Mononuclear cell (primary cell): Measurements from ENCODE around the gene STMN3. TPM values are rescaled to one million over a fixed set of nuclear protein-coding genes. Genes with fewer than 3 reads are reported as not detected.

Experiments
- H3K27me3 ChIP-seq: 2 replicates; pipeline ENCODE4 v1.6.0; 2011; ENCODE audit warnings: low read length, control low read depth; ENCODE audit not compliant: insufficient read depth
- H3K4me1 ChIP-seq: 2 replicates; pipeline ENCODE4 v1.5.1; 2011; ENCODE audit warnings: mild to moderate bottlenecking, low read length, control low read depth; ENCODE audit not compliant: insufficient read depth
- H3K4me3 ChIP-seq: 2 replicates; pipeline ENCODE4 v1.5.1; 2011; ENCODE audit warnings: mild to moderate bottlenecking, low read length, moderate library complexity
- H3K9me3 ChIP-seq: 2 replicates; pipeline ENCODE4 v1.5.1; 2011; ENCODE audit warnings: low read depth, mild to moderate bottlenecking, control low read depth, low read length
- total RNA-seq: library from RNA; depleted of rRNA; stranded (reverse); fragments of >200 nt; gene quantifications from one replicate; pipeline ENCODE4 v1.2.3, GENCODE V29; 2012

The STMN3 gene
- total RNA-seq, 1 donor = 14.5 TPM

DNA sequence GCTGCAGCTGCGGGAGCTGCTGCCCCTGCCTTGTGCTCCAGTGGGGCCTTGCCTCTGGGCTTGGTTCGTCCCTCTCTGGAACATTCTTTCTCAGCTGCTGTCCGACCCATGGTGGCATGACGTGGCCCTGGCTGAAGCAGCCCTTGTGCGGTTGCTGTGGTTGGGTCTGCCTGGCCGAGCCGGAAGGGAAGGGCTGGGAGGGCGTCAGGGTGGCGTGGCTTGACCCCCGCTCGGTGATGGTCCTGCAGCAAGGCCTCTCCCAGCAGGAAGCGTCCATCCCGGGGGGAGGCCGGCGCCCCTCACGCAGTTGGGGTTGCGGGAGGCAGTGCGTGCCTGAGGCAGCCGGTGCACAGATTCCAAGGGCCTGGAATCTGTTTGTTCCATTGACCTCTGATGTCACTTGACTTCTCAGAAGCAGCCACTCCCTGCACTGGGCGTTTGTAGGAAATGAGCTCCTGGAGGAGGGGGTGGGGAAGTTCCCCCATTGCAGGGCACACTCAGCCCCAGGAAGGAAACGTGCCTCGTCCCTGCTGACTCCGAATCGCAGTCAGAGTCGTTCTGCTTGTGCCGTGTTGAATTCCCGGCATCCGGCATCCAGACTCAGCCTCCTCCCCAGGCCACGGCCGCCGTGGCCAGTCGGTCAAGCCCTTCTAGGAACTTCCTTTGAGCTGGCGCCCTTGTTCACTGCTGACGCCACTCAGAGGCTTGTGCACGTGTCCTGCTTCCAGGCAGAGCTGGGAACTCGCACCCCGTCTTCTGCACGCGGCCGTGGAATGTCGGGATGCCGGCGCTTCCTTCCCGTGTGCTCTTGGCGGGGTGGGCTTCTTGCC lies 33.5 kb upstream of the STMN3 start:
- Histone ChIP-seq H3K9me3 (no peaks in the 10 kb centered on the region), H3K4me3 (no peak overlapping the region), H3K4me1 (peaks cover 33% of the 10 kb centered on the region), H3K27me3 (no peaks in the 10 kb centered on the region)

DNA sequence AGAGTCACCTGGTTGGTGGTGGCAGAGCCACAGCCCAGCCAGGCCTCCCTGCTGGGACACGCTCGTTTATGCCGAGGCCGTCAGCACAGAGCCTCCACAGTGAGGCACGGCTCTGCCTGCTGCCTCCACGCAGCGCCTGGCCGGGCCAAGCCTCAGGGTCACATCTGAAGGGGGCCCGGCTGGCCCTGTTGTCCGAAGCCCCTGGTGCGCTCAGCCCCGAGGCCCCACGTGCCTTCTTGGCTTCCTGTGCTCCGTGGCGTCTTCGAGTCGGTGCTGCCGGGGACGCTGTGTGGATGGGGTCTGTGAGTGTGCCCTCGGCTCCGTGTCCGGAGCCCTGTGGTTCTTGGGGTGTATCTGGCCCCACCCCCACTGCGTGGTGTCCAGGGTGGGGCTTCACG lies 32.9 kb upstream of the STMN3 start:
- no peaks in the 10 kb centered on the region for H3K9me3 ChIP-seq
- no peaks in the 10 kb centered on the region for H3K27me3 ChIP-seq
- peaks cover 33% of the 10 kb centered on the region for H3K4me1 ChIP-seq
- no peak overlapping the region for H3K4me3 ChIP-seq

DNA sequence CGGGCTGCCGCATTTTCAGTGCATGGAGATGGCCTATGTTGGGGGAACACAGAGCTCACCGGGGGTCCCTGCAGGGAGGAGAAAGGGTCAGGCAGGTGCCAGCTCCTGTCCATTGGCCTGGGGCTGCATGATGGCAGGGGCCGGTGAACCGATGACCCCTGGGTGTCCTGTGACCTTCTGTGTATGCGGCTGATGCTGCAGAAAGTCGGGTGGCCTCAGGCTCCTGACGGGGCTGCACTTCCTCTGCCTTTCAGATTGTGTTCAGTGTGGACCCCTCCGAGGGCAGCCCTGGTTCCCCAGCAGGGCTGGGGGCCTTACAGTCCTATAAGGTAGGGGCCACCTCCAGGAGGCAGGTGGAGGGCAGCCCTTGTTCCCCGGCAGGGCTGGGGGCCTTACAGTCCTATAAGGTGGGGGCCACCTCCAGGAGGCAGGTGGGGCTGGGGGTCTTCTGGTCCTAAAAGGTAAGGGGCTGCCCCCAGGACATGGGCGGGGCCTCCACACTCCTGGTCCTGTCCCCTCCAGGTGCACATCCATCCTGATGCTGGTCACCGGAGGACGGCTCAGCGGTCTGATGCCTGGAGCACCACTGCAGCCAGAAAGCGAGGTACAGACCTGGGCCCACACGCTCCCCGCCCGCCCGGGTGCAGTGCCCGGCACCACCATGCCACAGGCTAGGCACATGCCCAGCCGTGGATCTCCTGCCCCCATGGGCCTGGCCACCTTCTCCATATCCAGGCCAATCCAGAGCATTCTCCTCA lies 32.2 kb upstream of the STMN3 start:
- Histone ChIP-seq H3K27me3 (no peaks in the 10 kb centered on the region), H3K4me1 (peaks cover 33% of the 10 kb centered on the region), H3K4me3 (no peak overlapping the region), H3K9me3 (no peaks in the 10 kb centered on the region)

DNA sequence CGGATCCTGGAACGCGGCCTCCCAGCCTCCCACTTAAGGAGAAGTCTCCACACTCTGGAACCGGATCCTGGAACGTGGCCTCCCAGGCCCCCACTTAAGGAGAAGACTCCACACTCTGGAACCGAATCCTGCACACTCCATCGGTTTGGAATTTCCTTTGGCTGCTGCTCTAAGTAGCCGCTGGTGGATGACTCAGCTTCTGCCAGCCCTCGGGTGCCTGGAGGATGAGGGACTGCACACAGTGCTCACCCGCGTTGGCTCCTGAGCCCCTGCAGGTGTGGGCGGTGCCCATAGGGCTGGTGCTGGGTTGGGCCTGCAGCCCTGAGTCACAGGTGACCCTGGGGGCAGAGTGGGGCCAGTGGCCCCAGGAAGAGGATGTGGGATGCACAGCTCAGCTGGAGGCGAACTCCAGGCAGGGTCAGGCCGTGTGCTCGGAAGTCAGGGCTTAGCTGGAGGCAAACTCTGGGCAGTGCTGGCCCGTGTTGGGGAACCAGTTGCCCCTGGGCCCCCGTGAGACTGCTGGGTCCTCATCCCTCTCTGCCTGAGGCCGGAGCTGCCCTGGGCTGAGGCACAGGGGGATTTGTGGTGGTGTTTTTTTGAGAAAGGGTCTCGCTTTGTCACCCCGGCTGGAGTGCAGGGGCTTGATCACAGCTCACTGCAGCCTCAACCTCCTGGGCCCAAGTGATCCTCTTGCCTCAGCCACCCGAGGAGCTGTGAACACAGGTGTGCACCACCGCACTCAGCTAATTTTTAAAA lies 29.3 kb upstream of the STMN3 start:
- no peaks in the 10 kb centered on the region for H3K27me3 ChIP-seq
- H3K4me3 ChIP-seq = no peak overlapping the region
- peaks cover 27% of the 10 kb centered on the region for H3K4me1 ChIP-seq
- no peaks in the 10 kb centered on the region for H3K9me3 ChIP-seq

DNA sequence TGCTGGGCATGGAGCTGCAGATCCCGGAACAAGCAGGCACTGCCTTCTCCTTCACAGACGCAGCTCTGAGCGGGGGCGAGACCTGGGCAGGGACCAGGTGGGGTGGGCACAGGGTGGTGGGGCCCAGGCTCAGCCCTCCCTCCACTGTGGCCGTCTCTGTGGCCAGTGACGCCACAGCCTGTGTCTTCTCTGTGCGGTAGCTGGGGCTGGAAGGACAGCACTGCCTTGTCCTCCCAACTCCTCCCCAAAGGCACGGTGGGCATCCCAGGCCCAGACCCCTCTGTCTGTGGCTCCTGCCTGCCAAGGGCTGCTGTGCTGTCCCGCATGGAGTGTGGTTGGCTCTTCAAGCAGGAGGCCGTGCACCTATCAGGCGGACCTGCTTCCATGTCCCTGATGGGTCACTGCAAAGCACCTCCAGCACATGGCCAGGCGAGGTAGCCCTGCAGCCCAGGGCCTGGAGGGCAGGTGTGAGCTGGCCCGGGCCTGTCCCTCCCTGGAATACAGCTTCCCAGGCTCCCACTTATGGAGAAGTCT lies 28.5 kb upstream of the STMN3 start:
- H3K27me3 ChIP-seq = no peaks in the 10 kb centered on the region
- peaks cover 19% of the 10 kb centered on the region for H3K4me1 ChIP-seq
- no peak overlapping the region for H3K4me3 ChIP-seq
- no peaks in the 10 kb centered on the region for H3K9me3 ChIP-seq

DNA sequence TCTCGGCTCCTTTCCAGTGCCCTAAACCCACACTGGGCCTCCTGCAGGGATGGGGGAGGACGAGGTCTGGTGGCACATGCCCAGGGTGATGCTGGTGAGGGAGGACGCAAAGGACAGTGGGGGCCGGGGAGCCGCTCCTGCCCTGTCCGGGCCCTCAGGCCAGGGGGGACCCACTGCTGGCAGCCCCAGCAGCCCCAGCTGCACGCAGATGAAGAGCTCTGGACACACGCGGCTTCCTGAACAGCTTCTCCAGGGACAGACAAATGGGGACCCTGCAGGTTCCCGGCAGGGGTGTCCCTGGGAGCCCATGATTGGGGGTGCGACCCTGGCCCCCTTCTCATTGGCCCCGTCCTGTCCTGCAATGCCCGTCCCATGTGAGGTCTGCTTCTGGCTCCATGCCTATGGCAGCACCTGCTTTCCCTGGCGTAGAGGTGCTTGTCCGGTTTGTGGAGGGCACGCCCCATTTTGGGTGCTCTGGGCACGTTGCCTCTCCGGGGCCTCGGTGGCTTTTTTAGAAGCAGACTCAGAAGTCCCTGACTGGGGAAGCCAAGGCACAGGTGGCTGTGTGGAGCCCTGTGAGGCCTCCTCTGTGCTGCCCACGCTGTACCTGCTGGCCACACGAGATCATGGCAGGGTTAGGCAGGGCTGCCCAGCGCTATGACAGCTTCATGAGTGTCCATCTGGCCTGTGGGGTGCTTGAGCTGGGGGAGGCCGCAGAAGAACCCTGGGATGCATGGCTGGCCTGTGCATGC lies 27.8 kb upstream of the STMN3 start:
- H3K4me3 ChIP-seq = no peak overlapping the region
- H3K9me3 ChIP-seq = no peaks in the 10 kb centered on the region
- H3K27me3 ChIP-seq = no peaks in the 10 kb centered on the region
- peaks cover 12% of the 10 kb centered on the region for H3K4me1 ChIP-seq

DNA sequence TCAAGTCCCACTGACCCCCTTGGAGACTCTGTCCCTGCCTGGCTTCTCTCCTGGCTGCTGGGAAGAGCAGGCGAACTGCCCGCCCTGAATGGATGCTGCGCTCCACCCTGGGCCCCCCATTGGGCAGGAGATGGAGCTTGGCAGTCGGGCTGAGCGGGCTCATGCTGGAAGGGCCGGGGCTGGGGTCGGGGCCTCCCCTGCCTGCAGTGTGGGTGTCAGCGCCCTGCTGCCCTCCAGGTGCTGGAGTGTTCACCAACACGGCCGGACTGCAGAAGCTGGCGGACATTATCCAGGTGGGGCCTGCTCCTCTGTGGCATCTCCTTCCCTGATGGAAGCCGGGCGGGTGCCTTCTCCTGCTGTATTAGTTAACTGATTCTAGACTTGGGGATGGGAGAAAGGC lies 27.2 kb upstream of the STMN3 start:
- Histone ChIP-seq H3K9me3 (no peaks in the 10 kb centered on the region), H3K27me3 (no peaks in the 10 kb centered on the region), H3K4me1 (peaks cover 6% of the 10 kb centered on the region), H3K4me3 (no peak overlapping the region)

DNA sequence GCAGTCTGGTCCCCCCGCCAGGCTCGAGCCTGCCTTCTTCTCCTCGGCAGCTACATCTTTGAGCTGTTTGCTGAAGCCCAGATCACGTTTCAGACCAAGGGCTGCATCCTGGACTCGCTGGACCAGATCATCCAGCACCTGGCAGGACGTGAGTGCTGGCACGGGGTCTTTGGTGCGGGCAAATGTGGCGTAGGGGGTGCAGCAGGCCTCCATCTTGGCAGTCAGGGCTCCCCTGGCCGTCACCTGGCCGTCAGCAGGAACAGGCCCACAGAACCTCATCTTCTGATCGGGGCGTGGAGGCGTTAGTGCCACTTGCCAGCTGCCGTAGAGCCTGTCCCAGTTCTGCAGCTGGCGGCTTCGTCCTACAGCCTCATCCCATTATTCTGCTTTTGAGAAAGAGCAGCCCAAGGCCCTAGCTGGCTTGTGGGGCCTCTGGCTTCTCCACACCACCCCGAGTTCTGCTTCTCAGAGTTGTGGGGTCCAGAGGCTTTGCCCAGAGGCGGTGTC lies 26.6 kb upstream of the STMN3 start:
- Histone ChIP-seq H3K9me3 (no peaks in the 10 kb centered on the region), H3K27me3 (no peaks in the 10 kb centered on the region), H3K4me1 (peaks cover under 1% of the 10 kb centered on the region), H3K4me3 (no peak overlapping the region)

DNA sequence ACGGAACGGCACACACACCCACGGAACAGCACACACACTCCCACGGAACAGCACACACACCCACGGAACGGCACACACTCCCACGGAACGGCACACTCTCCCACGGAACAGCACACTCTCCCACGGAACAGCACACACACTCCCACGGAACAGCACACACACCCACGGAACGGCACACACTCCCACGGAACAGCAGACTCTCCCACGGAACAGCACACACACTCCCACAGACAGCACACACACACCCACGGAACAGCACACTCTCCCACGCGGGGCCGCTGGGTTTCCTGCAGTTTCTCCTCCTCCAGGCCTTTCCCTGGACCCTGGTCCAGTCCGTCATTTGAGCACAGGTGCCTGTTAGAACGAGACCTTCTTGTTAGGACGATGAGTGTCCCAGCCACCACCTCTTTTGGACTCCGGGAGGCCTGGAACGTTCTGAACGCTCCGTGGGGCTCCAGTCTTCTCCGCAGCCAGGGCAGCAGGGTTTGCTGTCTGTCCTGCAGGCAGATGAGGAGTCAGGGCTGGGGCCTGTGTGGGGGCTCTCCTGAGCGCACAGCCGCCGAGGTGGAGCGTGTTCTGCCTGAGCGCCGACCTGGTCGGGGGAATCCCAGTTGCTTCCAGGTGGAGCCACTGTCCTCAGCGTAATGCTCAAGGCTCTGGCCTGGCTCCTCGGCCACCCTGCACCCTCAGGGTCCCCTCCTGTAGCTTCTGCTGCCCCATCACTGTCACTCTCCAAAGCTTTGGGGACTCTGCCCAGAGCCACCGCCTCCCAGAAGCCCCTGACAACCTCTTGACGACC lies 25.6 kb upstream of the STMN3 start:
- Histone ChIP-seq H3K9me3 (no peaks in the 10 kb centered on the region), H3K27me3 (no peaks in the 10 kb centered on the region), H3K4me3 (no peak overlapping the region), H3K4me1 (no peaks in the 10 kb centered on the region)

DNA sequence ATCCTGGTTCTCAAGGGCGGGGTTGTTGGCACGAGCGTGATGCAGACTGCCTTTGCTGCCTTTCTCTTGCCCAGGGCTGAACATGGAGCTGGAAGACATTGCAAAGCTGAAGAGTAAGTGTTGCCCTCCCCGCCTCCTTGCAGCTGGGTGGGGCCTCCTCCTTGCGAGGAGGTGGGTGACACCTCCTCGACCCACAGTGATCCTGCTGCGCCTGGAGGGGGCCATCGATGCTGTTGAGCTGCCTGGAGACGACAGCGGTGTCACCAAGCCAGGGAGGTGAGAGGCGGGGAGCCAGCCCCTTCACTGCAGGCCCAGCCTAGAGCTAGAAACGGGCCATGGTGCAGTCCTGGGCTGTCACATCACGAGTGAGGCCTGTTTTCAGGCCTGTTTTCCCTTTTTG lies 24.8 kb upstream of the STMN3 start:
- Histone ChIP-seq H3K4me1 (no peaks in the 10 kb centered on the region), H3K4me3 (no peak overlapping the region), H3K9me3 (no peaks in the 10 kb centered on the region), H3K27me3 (no peaks in the 10 kb centered on the region)

DNA sequence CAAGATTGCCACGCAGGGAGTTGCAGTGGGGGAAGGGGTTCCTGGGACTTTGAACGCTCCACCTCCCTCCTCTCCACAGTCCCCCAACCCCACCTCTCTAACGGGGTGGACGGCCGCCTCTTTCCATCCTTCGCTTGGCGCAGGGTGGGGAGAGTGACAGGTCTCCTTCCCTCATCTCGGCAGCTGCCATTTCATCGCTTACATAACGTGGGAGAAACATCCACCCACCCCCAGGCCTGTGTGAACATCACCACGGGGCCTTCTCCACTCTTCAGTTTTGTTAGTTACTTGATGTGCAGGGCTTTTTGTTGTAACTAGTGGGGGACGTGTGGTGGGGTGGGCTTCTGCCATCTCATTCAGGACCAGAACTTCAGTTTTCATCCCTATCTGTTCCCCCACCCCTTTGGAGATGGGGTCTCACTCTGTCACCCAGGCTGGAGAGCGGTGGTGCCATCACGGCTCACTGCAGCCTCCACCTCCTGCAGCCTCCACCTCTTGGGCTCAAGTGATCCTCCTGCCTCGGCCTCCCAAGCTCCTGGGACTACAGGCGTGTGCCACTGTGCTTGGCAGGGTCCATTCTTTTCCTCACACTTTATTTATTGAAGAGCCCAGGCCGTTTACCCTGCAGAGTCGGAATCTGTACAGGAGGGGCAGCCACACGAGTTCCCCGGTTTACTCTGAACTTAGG lies 22.6 kb upstream of the STMN3 start:
- H3K27me3 ChIP-seq = no peaks in the 10 kb centered on the region
- H3K9me3 ChIP-seq = no peaks in the 10 kb centered on the region
- H3K4me1 ChIP-seq = no peaks in the 10 kb centered on the region
- no peak overlapping the region for H3K4me3 ChIP-seq

DNA sequence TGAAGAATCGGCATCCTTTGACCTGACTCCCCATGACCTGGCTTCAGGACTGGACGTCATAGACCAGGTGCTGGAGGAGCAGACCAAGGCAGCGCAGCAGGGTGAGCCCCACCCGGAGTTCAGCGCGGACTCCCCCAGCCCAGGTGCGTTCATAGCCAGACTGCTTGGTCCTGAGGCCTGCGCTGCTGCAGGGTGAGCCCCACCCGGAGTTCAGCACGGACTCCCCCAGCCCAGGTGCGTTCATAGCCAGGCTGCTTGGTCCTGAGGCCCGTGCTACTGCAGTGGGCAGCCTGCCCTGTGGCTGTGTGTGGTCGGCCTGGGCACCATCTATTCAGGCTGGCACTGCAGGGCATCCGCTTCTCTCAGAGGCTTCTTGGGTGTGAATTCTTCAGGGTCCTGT lies 20.7 kb upstream of the STMN3 start:
- Histone ChIP-seq H3K4me3 (no peak overlapping the region), H3K9me3 (no peaks in the 10 kb centered on the region), H3K27me3 (no peaks in the 10 kb centered on the region)

DNA sequence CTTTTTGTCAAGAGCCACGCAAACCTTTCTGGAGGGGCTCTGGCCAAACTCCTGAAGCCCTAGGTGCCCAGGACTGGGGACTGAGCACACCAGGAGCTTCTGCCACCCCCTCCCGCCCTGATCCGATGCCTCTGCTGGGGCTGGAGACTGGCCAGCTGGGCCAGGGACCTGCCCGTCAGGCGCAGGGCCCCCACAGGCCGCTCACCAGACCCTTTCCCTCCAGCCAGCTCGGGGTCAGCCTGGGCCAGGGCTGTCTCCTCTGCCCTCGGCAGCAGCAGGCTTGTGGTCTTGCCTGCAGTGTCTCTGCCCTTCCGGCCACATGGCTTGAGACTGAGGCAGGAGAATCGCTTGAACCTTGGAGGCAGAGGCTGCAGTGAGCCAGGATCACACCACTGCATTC lies 19.4 kb upstream of the STMN3 start:
- Histone ChIP-seq H3K4me1 (no peaks in the 10 kb centered on the region), H3K27me3 (no peaks in the 10 kb centered on the region), H3K4me3 (no peak overlapping the region), H3K9me3 (no peaks in the 10 kb centered on the region)

More for the DNA sequence above, 20.7 kb upstream of the STMN3 start:
- H3K4me1 ChIP-seq = no peaks in the 10 kb centered on the region
